GM10266 (cell line): ENCODE results near the gene TLE4.

Source experiments
- DNase-seq: peaks from one replicate; pipeline ENCODE4 v3.0.0; 2012; ENCODE audit errors: extremely low spot score
- CTCF ChIP-seq: IDR thresholded peaks from 2 replicates; pipeline ENCODE4 v1.5.1; 2012; ENCODE audit warnings: mild to moderate bottlenecking, low read depth; ENCODE audit not compliant: control insufficient read depth, insufficient read depth; ENCODE audit errors: missing control alignments

The TLE4 gene

DNA sequence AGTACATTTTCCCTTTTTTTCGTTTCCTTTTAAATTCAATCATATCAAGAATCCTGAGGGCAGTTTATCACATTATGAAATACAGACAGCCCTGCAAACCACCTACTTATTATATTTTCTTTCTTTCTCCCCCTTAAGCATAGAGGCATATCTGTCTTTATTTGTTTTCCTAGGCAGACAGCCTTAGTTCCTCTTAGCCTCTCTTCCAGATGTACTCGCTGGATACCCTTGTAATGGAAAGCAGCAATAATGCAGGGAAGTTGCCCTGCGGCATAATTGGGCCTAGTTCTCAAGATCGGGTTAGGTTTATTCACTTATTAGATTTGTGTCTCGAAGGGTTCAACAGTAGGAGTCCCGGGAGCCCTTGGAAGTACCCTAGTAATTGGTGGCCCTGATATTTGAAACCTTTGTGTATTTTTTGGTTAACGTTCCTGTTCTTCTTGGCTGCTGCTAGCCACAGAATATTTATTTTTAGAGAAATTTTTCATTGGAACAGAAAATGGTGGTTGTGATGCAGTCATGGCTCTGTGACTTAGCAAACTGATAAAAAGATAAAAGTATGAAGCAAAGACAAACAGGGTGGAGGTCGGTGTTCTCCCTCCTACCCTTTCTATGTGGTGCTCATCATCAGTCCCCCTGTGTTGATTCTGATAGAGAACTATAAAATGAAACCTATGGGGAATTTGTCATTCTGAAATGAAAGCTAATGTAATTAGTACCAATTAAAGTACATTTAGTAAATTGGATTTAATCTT, 6.4 kb downstream of the TLE4 start:
- DNase-seq: no peak
- TF ChIP-seq CTCF: no peak

- no peak for DNase-seq
- no peak for TF ChIP-seq CTCF
Measured at GRCh38 chr9:79578891-79579290, 7.1 kb downstream of the TLE4 start.

DNA sequence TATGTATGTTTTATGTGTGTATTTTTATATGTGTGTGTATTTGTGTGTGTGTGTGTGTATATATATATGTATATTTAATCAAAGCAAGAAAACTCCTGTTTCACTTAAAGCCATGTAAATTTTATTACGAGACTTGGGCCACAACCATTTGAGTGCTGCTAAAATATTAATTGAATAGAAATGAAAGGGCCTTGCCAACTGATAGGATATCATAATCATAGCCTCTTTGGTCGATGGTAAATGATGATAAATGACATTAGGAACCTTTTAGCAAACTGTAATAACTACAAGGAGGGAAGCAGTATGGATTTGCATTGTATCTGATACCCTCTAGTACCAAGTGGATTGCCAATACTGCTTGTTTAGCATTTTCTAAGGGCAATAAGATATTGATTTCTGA, 7.9 kb downstream of the TLE4 start:
- TF ChIP-seq CTCF: no peak
- DNase-seq: no peak

GRCh38 chr9:79580055-79580454, 8.3 kb downstream of the TLE4 start:
- TF ChIP-seq CTCF: no peak
- DNase-seq: no peak

GRCh38 chr9:79581388-79581787, 9.6 kb downstream of the TLE4 start:
- DNase-seq: no peak
- TF ChIP-seq CTCF: no peak

DNA sequence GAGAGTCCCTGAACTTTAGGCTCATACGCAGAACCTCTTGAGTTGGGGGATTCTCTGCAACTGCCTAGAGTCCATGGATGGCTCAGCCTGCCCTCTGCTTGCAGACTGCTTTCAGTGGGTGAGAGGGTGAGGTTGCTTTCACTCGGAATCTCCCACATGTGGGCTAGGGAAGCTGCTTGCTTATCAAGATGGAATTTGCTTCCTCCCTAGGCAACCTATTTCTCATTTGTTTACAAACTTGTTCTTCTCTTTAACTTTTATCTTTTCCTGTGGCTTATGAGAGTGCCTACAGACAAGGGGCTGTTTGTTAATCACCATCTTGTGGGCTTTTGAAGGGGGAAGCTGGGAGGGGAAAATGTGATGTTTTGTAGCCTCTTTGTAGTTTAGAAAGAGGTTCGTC, 10.0 kb downstream of the TLE4 start:
- DNase-seq: no peak
- no peak for TF ChIP-seq CTCF

GRCh38 chr9:79583952-79584654, 12.3 kb downstream of the TLE4 start:
- peak; percentile 12 for DNase-seq
- TF ChIP-seq CTCF: no peak
